Measurements from ENCODE around the gene EIF6. TPM values are rescaled to one million over a fixed set of nuclear protein-coding genes. Genes with fewer than 3 reads are reported as not detected.

EIF6 gene
- total RNA-seq, 2 experiments from 2014 or later: 106 to 113 TPM

GRCh38 chr20:35290186-35290886 lies 5.8 kb upstream of the EIF6 start:
- CTCF ChIA-PET (ENCODE audit: unreplicated experiment): interaction anchor here (0.6 kb wide), 1 partner anchor 1819 kb away, joined by 3 read pairs; no protein-coding TSS in a partner anchor
- H2AFZ ChIP-seq (ENCODE audit: low read length): no peak overlapping the region
- intact Hi-C loops (cut with micrococcal nuclease; ENCODE audit: unreplicated experiment): no loop called here

DNA sequence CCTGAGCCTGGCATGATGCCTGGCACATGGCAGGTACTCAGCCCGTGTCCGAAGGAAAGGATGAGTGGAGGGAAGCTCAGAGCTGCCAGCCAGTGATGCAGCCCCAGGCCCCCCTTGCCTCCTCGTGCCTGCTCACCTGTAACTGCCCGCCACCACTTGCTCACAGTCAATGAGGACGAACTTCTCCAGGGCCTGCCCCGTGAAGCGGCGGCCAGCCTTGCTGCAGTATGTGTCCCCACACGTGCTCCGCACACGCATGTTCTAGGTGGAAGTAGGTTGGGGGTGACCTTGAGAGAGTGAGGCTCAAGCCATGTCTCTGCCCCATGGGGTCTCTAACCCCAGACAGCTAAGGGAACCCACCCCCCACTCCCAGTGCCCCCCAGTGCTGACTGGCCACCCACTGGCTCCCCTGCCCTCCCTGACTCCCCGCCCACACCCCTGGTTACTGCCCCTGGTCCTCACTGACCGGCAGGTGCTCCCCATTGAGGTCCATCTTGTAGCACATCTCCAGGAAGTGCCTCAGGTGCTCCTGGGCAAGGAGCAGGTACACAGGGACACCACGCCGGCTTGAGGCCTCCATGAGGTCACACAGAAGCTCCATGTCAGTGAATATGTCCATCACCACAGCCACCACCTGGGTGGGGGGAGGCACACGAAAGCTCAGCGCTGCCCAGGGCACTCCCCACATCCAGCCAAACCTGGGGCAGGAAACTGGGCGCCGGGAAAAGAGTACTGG lies 3.9 kb upstream of the EIF6 start:
- Histone ChIP-seq H3K36me3 (ENCODE audit: insufficient read depth, low read length) (no peaks in the 10 kb centered on the region), H2AFZ (ENCODE audit: low read length) (no peak overlapping the region), H3K27ac (ENCODE audit: low read depth, low read length, poor library complexity, severe bottlenecking) (no peak overlapping the region), H3K4me1 (ENCODE audit: insufficient read depth, low read length, poor library complexity, severe bottlenecking) (peaks cover 7% of the 10 kb centered on the region), H3K4me2 (ENCODE audit: low read length) (no peak overlapping the region), H4K20me1 (ENCODE audit: insufficient read depth, low read length) (no peaks in the 10 kb centered on the region), H3K4me3 (ENCODE audit: low read depth, low read length, poor library complexity, severe bottlenecking) (no peak overlapping the region), H3K9me3 (ENCODE audit: low read length) (no peaks in the 10 kb centered on the region), H3K79me2 (ENCODE audit: insufficient read depth, low read depth, low read length) (peaks cover 10% of the 10 kb centered on the region), H3K9me2 (ENCODE audit: insufficient read depth, low read length) (no peaks in the 10 kb centered on the region)
- no peak for DNase-seq (ENCODE audit: low spot score)
- ChIA-PET POLR2A (no interaction called here), CTCF (ENCODE audit: unreplicated experiment) (interaction anchor here (0.6 kb wide), 1 partner anchor 379 kb away, joined by 3 read pairs; no protein-coding TSS in a partner anchor)
- BruUV-seq (replicated peaks): no TSS peak
- intact Hi-C loops (cut with micrococcal nuclease; ENCODE audit: unreplicated experiment): no loop called here
- TF ChIP-seq EZH2phosphoT487 (IDR thresholded peaks at IDR 0.05; ENCODE audit: borderline replicate concordance, low read depth, low read length) (no peak), CTCF (conservative IDR thresholded peaks at IDR 0.05; ENCODE audit: low read length) (no peak)

More at GRCh38 chr20:35290186-35290886, 5.8 kb upstream of the EIF6 start:
- H3K4me2 ChIP-seq (ENCODE audit: low read length): no peak overlapping the region
- H3K27ac ChIP-seq (ENCODE audit: low read depth, low read length, poor library complexity, severe bottlenecking): no peak overlapping the region
- DNase-seq (ENCODE audit: low spot score): no peak
- H3K4me1 ChIP-seq (ENCODE audit: insufficient read depth, low read length, poor library complexity, severe bottlenecking): no peaks in the 10 kb centered on the region
- H4K20me1 ChIP-seq (ENCODE audit: insufficient read depth, low read length): no peaks in the 10 kb centered on the region
- no peak overlapping the region for H3K4me3 ChIP-seq (ENCODE audit: low read depth, low read length, poor library complexity, severe bottlenecking)
- H3K9me3 ChIP-seq (ENCODE audit: low read length): no peaks in the 10 kb centered on the region
- no peaks in the 10 kb centered on the region for H3K36me3 ChIP-seq (ENCODE audit: insufficient read depth, low read length)
- POLR2A ChIA-PET: no interaction called here
- TF ChIP-seq EZH2phosphoT487 (IDR thresholded peaks at IDR 0.05; ENCODE audit: borderline replicate concordance, low read depth, low read length) (no peak), CTCF (conservative IDR thresholded peaks at IDR 0.05; ENCODE audit: low read length) (no peak)
- no peaks in the 10 kb centered on the region for H3K79me2 ChIP-seq (ENCODE audit: insufficient read depth, low read depth, low read length)
- BruUV-seq (replicated peaks): no TSS peak
- H3K9me2 ChIP-seq (ENCODE audit: insufficient read depth, low read length): no peaks in the 10 kb centered on the region
